ENCODE data around the gene FH.

FH gene

DNA sequence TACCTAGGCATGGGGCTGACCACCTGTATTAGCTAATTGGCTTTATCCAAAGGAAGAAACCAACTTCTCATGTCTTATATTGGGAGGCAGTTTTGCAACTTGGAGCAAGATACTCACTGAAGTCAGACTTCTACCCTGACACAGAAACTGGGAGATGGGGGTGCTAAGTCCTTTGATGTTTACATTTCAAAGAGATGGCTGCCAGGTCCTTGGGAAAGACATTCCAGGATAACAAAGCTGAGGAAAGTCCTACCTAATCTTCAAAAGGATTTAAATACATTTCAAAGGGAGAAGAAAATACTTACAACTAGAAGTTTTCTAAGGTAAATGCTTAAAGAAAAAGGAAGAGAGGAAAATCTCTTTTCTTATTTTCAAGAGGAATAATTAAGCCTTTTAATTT, 62.1 kb downstream of the FH start:
- no peak for DNase-seq

- DNase-seq: no peak
Observed at GRCh38 chr1:241456743-241457142, 62.8 kb downstream of the FH start.

- DNase-seq: no peak
Observed at GRCh38 chr1:241453732-241454131, 65.8 kb downstream of the FH start.

- DNase-seq: no peak
Observed at GRCh38 chr1:241451956-241452355, 67.6 kb downstream of the FH start.
